Adrenal gland (tissue), 12 donors: ENCODE results near the gene CTBP2. TPM values are rescaled to one million over a fixed set of nuclear protein-coding genes. Genes with fewer than 3 reads are reported as not detected.
"Not testable (repeated sequence)": the region's sequence is repeated elsewhere in the genome, so short reads cannot be mapped to it uniquely, and the experiment has no call there.

Source experiments
- DNase-seq, 7 donors: peaks; one replicate each; pipeline ENCODE4 v3.0.0-alpha.2; 2019 to 2020
- H3K27ac ChIP-seq, 5 donors: fragments of 200-600 bp; sonication (generic) in 4 of 5; 1 replicate in 3 of 5; 2 replicates in 2 of 5; pipeline versions ENCODE4 v1.5.1 to v1.8.0; 2016 to 2020; ENCODE audit warnings: mild to moderate bottlenecking in 1 of 5
- H3K27me3 ChIP-seq: fragments of 200-600 bp; 2 replicates; pipeline ENCODE4 v1.8.0; 2021
- H3K36me3 ChIP-seq, 2 donors: fragments of 200-600 bp; replicated peaks in 1 of 2; 1 replicate in 1 of 2; 2 replicates in 1 of 2; pipeline versions ENCODE4 v1.5.1 to v1.8.0; 2018 to 2022
- H3K4me1 ChIP-seq, 2 donors: fragments of 200-600 bp; replicated peaks in 1 of 2; 1 replicate in 1 of 2; 2 replicates in 1 of 2; pipeline versions ENCODE4 v1.5.1 to v1.8.0; 2018 to 2021
- H3K4me3 ChIP-seq, 4 donors: fragments of 200-600 bp; sonication (generic) in 3 of 4; one replicate each; pipeline ENCODE4 v1.5.1; 2016 to 2018
- H3K9me3 ChIP-seq, 3 donors: fragments of 200-600 bp; sonication (generic) in 1 of 3; replicated peaks in 1 of 3; 1 replicate in 2 of 3; 2 replicates in 1 of 3; pipeline versions ENCODE4 v1.5.1 to v1.8.0; 2016 to 2021
- POLR2A ChIP-seq, 2 donors: fragments of 450-650 bp; IDR thresholded peaks; one replicate each; pipeline ENCODE4 v1.6.1; 2017; ENCODE audit warnings: antibody characterized with exemption in 2 of 2, mild to moderate bottlenecking in 2 of 2, moderate library complexity in 1 of 2
- WGBS, 4 donors: extraction: QIAGEN DNeasy Blood & Tissue Kit in 2 of 4; methylation state at CpG; one replicate each; pipeline versions ENCODE4 v1.1.5 to v1.1.7; 2013 to 2017; 5-methylcytosine and 5-hydroxymethylcytosine counted together
- intact Hi-C, 2 donors: fragments of 100-400 bp; cut with DNase I; formaldehyde crosslinking; loops; one replicate each; pipeline versions ENCODE4 v1.14.1 to v1.15.0; 2022 to 2023
- polyA plus RNA-seq, 3 donors: library from polyadenylated mRNA; stranded (reverse); fragments of 200-250 nt in 2 of 3; fragments of 350-450 nt in 1 of 3; fragmentation: Illumina TruSeq in 1 of 3; extraction: RNeasy Lipid Tissue Mini Kit (QIAGEN cat#74804) in 1 of 3; gene quantifications; one replicate each; pipeline ENCODE4 v1.2.3, GENCODE V29; 2013 to 2014
- total RNA-seq, 9 donors: library from RNA; depleted of rRNA in 4 of 9; stranded (reverse); fragments of >200 nt in 4 of 9; fragments of 120-200 nt in 1 of 9; fragmentation: NEBNext Ultra II Directional in 1 of 9; extraction: Animal tissue kit (Norgen Biotek cat#: 25700) in 1 of 9; gene quantifications; one replicate each; pipeline versions ENCODE4 v1.1.0 to v1.2.4, GENCODE V29; 2013 to 2023
- TF ChIP-seq, protein P1 (sequence below), 6 experiments: fragments of 450-650 bp in 4 of 6; fragments of 200-600 bp in 2 of 6; sonication (generic) in 1 of 6; IDR thresholded peaks; 1 replicate in 5 of 6; 2 replicates in 1 of 6; pipeline versions ENCODE4 v1.5.1 to v1.8.0; 2016 to 2021; ENCODE audit warnings: antibody characterized with exemption in 6 of 6, mild to moderate bottlenecking in 2 of 6, moderate library complexity in 1 of 6
- donor health status: healthy with polysubstance abuse.
- donor health status: Bipolar disorder and iron deficiency.
- donor health status: DM: yes; HTN: yes; CAD: no.
- donor health status: DM: no; HTN: no; CAD: no.
- donor health status: DM: no; HTN: no; CAD: no.
- donor health status: DM: yes; HTN: yes; CAD: no.

Gene CTBP2
- total and polyA plus RNA-seq, 12 donors, result 25.3 to 66.5 (median 45.7) TPM

DNA sequence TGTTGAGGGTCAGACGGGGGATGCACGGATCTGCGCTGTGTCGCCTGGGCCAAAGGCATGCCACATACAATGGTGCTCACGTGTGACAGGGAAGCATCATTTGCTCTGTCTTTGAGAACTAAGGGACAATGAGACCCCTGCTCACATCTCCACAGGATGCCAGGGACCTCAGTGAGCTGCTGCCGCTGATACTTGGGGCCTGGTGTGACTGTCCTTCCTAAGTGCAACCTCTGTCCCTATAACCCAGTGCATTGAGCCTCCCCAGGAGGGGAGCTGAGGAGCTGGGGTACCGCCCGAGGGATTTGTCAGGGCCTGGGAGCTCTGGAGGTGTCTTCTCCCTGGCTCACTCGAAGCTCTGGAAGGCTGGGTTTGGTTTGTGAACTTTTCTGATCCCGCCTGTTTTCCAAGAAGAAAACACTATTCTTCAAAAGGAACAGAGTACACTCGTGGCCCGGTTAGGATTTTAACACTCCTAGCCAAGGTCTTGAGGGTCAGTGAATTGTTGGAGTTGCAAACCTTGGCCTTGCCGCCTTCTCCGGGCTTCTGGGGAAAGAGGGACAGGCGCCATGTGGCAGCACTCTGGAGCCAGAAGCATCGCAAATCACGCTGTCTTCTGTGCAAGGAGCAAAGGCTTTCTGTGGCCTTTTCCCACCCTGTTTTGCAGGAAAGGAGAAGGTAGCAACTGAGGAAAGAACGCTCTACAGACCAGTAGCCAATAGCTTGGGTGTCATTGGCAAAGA is 26.2 kb upstream of the CTBP2 start:
- no peaks in the 10 kb centered on the region for H3K27me3 ChIP-seq
- intact Hi-C loops, result no loop called here
- no peaks in the 10 kb centered on the region for H3K9me3 ChIP-seq
- H3K27ac ChIP-seq, result no peak overlapping the region
- 79 to 83% (median 81%) methylated on average over 17 to 18 of the region's 18 CpGs for WGBS, 4 donors
- no peaks in the 10 kb centered on the region for H3K4me1 ChIP-seq
- peak in 1 of 7 donors; percentile 29 for DNase-seq
- no peak for TF ChIP-seq POLR2A (IDR thresholded peaks at IDR 0.05)
- TF ChIP-seq, protein P1, sequence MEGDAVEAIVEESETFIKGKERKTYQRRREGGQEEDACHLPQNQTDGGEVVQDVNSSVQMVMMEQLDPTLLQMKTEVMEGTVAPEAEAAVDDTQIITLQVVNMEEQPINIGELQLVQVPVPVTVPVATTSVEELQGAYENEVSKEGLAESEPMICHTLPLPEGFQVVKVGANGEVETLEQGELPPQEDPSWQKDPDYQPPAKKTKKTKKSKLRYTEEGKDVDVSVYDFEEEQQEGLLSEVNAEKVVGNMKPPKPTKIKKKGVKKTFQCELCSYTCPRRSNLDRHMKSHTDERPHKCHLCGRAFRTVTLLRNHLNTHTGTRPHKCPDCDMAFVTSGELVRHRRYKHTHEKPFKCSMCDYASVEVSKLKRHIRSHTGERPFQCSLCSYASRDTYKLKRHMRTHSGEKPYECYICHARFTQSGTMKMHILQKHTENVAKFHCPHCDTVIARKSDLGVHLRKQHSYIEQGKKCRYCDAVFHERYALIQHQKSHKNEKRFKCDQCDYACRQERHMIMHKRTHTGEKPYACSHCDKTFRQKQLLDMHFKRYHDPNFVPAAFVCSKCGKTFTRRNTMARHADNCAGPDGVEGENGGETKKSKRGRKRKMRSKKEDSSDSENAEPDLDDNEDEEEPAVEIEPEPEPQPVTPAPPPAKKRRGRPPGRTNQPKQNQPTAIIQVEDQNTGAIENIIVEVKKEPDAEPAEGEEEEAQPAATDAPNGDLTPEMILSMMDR (IDR thresholded peaks at IDR 0.05), result no peak
- H3K36me3 ChIP-seq, result no peaks in the 10 kb centered on the region
- no peak overlapping the region for H3K4me3 ChIP-seq

DNA sequence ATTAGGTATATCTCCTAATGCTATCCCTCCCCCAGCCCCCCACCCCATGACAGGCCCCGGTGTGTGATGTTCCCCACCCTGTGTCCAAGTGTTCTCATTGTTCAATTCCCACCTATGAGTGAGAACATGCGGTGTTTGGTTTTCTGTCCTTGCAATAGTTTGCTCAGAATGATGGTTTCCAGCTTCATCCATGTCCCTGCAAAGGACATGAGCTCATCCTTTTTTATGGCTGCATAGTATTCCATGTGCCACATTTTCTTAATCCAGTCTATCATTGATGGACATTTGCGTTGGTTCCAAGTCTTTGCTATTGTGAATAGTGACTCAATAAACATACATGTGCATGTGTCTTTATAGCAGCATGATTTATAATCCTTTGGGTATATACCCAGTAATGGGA is 18.7 kb upstream of the CTBP2 start:
- WGBS, 4 donors, result 87 to 92% (median 88%) methylated on average over 2 to 3 of the region's 3 CpGs
- H3K27ac ChIP-seq, H3K36me3 ChIP-seq, H3K9me3 ChIP-seq, H3K4me3 ChIP-seq, H3K4me1 ChIP-seq, DNase-seq, intact Hi-C loops, H3K27me3 ChIP-seq: not testable (repeated sequence)

DNA sequence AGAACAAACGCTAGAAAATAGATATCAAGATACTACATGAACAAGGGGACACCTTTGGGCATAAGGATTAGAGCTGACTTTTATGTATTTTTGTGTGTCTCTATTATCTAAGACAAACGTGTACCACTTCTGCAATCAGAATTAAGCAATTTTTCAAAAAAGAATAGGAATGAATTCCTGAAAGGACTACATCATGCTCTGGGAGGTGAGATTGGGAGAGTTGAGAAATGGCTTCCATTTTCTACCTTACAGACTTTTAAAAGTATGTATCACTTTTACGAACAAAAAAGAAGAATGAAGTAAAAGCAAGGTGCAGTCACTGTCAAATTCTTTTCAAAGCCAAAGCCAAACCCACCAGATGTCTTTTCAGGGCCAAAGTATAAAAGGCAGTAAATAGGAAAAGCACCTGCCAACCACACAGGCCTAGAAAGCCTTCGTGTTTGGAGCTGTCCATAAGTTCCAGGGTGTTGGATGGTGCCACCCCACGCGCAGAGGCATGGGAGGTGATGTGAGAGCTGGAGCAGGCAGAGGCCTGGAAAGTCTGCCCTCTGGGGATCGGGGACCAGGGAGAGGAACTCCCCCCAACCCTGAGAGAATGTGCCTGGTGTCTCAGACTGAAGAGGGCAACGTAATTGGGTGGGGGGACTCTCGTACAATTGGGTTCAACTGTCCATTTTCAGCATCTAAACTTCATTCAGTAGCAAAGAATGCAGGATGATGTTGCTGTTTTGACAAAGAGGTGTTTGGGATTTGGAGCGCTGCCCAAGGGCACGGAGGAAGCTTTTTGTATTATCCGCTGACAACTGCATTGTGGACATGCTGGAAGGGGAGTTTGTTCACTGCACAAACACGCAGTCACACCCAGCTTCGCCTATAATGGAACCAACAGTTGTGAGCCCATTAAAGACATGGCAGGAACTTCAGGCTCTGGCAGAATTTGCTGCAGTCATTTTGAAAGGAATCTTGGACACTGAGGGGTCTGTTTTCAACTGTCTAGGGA is 17.6 kb upstream of the CTBP2 start:
- H3K27me3 ChIP-seq, result no peaks in the 10 kb centered on the region
- intact Hi-C loops, result no loop called here
- H3K9me3 ChIP-seq, result no peaks in the 10 kb centered on the region
- no peak overlapping the region for H3K4me3 ChIP-seq
- H3K4me1 ChIP-seq, result no peaks in the 10 kb centered on the region
- no peak overlapping the region for H3K27ac ChIP-seq
- no peaks in the 10 kb centered on the region for H3K36me3 ChIP-seq
- DNase-seq, result peak in 1 of 7 donors; percentile 36
- WGBS, 4 donors, result 71 to 78% (median 76%) methylated on average over 13 to 14 of the region's 14 CpGs
- TF ChIP-seq, protein P1 (IDR thresholded peaks at IDR 0.05), result no peak
- TF ChIP-seq POLR2A (IDR thresholded peaks at IDR 0.05), result no peak

DNA sequence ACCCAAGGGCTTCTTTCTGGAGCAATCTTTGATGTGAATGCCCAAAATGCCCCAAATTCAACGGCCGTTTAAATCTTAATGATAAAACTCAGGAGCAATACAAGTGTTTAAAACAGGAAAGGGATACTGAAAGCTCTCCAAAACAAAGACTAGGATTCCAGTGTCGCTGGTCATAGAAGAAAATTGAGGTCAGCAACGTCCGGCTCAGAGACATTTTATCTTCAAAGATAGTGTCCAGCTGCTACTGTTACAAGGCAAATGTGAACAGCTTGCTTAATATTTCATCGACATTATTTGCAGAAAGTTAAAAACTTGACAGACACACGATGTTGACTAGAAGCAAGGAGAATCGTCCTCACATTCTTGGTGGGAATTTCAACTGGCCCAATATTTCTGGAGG is 15.4 kb upstream of the CTBP2 start:
- no peak overlapping the region for H3K27ac ChIP-seq
- H3K27me3 ChIP-seq, result no peaks in the 10 kb centered on the region
- peak in 1 of 7 donors; percentile 45 for DNase-seq
- intact Hi-C loops, result no loop called here
- H3K4me3 ChIP-seq, result no peak overlapping the region
- TF ChIP-seq, protein P1 (IDR thresholded peaks at IDR 0.05), result no peak
- no peak for TF ChIP-seq POLR2A (IDR thresholded peaks at IDR 0.05)
- 46 to 54% (median 52%) methylated on average over 8 of the region's 8 CpGs for WGBS, 4 donors
- no peaks in the 10 kb centered on the region for H3K9me3 ChIP-seq
- no peaks in the 10 kb centered on the region for H3K36me3 ChIP-seq
- H3K4me1 ChIP-seq, result no peaks in the 10 kb centered on the region
